ENCODE data around the gene TIMM21. TPM values are rescaled to one million over a fixed set of nuclear protein-coding genes. Genes with fewer than 3 reads are reported as not detected.

Gene TIMM21
- polyA plus RNA-seq, 1 donor, result 41.5 TPM

GRCh38 chr18:74124642-74125041, 23.7 kb upstream of the TIMM21 start:
- H3K27me3 ChIP-seq (ENCODE audit: control insufficient read depth, insufficient read depth, low read length), result peaks cover 19% of the 10 kb centered on the region
- H3K9me3 ChIP-seq (ENCODE audit: control insufficient read depth, low read depth, low read length), result no peaks in the 10 kb centered on the region
- no peaks in the 10 kb centered on the region for H3K4me1 ChIP-seq (ENCODE audit: control insufficient read depth, insufficient read depth, low read length)
- no peak overlapping the region for H3K4me3 ChIP-seq (ENCODE audit: low read length)
- no peak for DNase-seq
- H3K36me3 ChIP-seq (ENCODE audit: control insufficient read depth, insufficient read depth, low read length), result no peaks in the 10 kb centered on the region
- no CpG with 5 or more reads among the region's 1 CpG for WGBS (ENCODE audit: insufficient coverage, low lambda C conversion rate)
- no peak overlapping the region for H3K27ac ChIP-seq (ENCODE audit: low read length)

DNA sequence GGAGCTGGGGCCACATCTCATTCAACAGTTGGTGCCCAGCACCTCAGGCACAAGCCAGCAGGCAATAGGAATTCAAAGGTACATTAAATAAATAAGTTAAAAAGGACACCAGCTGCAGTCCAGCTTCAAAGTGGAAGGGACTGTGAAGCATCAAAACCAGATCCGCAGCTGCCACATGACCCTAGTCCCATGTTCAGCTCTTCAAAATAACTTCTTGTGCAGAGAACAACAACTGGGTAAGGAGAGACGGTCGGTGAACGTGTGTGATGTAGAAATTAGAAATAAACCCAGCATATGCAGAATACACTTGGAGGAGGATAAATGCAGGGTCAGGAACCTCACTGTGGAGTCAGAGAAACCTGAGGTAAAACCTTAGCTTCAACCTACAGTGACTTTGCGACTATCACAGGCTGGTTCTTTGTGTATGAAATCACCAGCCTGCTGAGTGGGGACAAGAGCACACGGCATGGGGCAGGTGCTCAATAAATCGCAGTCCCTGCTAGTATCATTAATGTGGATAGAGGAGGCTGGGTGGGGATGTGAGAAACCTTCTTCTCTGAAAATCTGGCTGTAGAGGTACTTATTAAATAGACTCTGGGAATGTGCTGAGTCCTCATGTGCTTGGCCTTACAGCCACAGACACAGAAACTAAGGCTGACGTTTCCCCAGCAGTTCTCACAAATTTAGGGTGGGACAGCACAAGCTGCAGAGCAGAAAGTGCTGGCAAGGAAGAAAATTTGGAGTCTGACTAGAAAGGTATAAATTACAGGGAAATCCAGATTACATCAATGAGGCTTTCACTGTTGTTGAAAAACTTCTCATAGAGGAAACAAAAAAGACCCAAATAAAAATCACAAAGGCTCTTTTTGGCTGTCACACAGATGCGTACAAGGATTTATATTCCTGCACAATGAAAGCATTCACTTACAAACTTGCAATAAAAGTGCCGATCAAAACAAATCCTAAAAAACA, 21.4 kb upstream of the TIMM21 start:
- Histone ChIP-seq H3K36me3 (ENCODE audit: control insufficient read depth, insufficient read depth, low read length) (no peaks in the 10 kb centered on the region), H3K27ac (ENCODE audit: low read length) (no peak overlapping the region), H3K4me1 (ENCODE audit: control insufficient read depth, insufficient read depth, low read length) (no peaks in the 10 kb centered on the region), H3K27me3 (ENCODE audit: control insufficient read depth, insufficient read depth, low read length) (peaks cover 19% of the 10 kb centered on the region), H3K9me3 (ENCODE audit: control insufficient read depth, low read depth, low read length) (no peaks in the 10 kb centered on the region), H3K4me3 (ENCODE audit: low read length) (no peak overlapping the region)
- WGBS (ENCODE audit: insufficient coverage, low lambda C conversion rate), result 60% methylated on average over 2 of the region's 10 CpGs
- DNase-seq, result no peak

DNA sequence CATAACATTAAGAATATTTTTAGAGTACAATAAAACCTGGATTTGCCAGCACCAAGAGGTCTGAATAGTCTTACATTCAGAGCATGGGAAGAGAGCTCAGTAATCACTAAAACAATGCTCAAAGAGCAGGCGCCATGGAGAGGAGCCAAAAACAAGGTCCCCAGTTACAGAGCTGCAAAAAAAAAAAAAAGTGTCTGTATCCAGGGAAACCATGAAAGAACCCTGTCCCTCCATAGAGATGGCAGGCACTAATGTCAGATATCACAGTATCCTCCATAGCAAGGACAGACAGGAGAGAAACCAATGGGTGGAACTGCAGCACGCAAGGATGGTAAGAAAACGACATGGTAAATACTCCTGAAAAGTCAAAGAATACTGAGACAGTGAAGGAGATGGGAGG, 20.2 kb upstream of the TIMM21 start:
- Histone ChIP-seq H3K27me3 (ENCODE audit: control insufficient read depth, insufficient read depth, low read length) (peaks cover 19% of the 10 kb centered on the region), H3K4me1 (ENCODE audit: control insufficient read depth, insufficient read depth, low read length) (no peaks in the 10 kb centered on the region), H3K36me3 (ENCODE audit: control insufficient read depth, insufficient read depth, low read length) (no peaks in the 10 kb centered on the region), H3K27ac (ENCODE audit: low read length) (no peak overlapping the region), H3K9me3 (ENCODE audit: control insufficient read depth, low read depth, low read length) (no peaks in the 10 kb centered on the region), H3K4me3 (ENCODE audit: low read length) (no peak overlapping the region)
- no peak for DNase-seq
- 71% methylated on average over 1 of the region's 3 CpGs for WGBS (ENCODE audit: insufficient coverage, low lambda C conversion rate)

DNA sequence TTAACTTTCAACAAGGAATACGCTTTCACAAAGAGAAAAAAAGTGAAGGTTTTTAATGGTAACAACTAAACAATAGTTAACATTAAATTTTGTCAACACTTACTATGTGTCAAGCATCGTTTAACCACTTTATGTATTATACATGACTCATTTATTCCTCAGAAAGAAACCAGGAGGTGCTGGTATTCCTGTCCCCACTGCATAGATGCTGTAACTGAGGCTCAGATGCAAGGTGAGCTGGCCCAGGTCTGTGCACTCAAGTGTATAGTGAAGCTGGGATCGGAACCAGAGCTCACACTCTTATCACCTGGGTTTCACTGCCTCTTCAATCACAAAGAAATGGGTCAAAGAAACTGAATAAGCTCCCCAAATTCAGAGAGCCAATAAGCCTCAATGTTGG, 17.2 kb upstream of the TIMM21 start:
- H3K4me3 ChIP-seq (ENCODE audit: low read length), result no peak overlapping the region
- DNase-seq, result no peak
- H3K27me3 ChIP-seq (ENCODE audit: control insufficient read depth, insufficient read depth, low read length), result peaks cover 13% of the 10 kb centered on the region
- H3K27ac ChIP-seq (ENCODE audit: low read length), result no peak overlapping the region
- H3K4me1 ChIP-seq (ENCODE audit: control insufficient read depth, insufficient read depth, low read length), result no peaks in the 10 kb centered on the region
- no peaks in the 10 kb centered on the region for H3K36me3 ChIP-seq (ENCODE audit: control insufficient read depth, insufficient read depth, low read length)
- H3K9me3 ChIP-seq (ENCODE audit: control insufficient read depth, low read depth, low read length), result no peaks in the 10 kb centered on the region
- 88% methylated on average over 1 of the region's 3 CpGs for WGBS (ENCODE audit: insufficient coverage, low lambda C conversion rate)

DNA sequence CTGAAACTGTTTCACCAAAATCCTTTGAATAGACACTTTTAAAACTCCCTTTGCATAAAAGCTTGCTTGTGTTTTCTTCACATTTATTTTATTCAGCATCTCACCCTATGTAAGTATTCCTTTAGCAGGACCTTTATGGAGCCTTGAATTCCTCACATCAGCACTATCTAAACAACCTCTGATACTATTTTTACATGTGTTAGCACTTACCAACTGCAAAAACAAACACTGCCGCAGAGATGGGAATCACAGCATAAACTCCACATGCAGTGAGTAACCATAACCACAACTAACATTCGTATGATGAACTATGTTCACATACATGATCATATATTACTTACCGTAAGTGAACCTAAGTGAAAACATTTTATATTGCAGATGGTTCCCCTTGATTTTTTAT, 16.1 kb upstream of the TIMM21 start:
- Histone ChIP-seq H3K27me3 (ENCODE audit: control insufficient read depth, insufficient read depth, low read length) (peaks cover 2% of the 10 kb centered on the region), H3K4me3 (ENCODE audit: low read length) (no peak overlapping the region), H3K9me3 (ENCODE audit: control insufficient read depth, low read depth, low read length) (no peaks in the 10 kb centered on the region), H3K36me3 (ENCODE audit: control insufficient read depth, insufficient read depth, low read length) (no peaks in the 10 kb centered on the region), H3K4me1 (ENCODE audit: control insufficient read depth, insufficient read depth, low read length) (no peaks in the 10 kb centered on the region), H3K27ac (ENCODE audit: low read length) (no peak overlapping the region)
- WGBS (ENCODE audit: insufficient coverage, low lambda C conversion rate), result 100% methylated on average over 1 of the region's 3 CpGs
- no peak for DNase-seq

DNA sequence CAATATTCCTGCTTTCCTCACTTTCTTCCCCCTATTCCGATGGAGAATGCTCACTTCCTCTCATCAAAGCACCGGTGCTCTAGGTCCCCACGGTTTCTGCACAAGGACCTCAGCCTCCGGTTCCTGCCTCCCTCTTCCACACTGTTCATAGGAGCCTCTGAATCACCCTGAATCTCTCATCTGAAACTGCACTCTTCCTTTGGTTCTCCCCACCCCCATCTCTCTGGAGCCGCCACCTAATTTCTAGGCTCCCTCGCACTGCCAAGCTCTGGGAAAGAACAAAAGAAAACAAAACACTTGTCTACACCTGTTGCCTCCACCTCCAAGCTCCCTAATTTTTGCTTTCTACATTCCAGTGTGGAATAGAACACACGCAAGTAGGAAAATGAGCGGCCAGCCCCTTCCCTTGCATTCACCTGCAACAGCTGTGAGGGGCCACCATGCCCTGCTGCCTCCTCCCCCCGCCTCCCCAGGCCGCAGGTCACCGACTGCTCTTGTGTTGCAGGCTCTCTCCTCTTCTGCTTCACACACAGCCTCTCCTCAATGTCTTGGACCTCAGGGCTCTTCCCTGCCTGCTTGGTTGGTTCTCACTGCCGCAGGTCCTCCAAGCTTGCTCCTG, 10.3 kb upstream of the TIMM21 start:
- no peak for DNase-seq
- Histone ChIP-seq H3K9me3 (ENCODE audit: control insufficient read depth, low read depth, low read length) (no peaks in the 10 kb centered on the region), H3K27me3 (ENCODE audit: control insufficient read depth, insufficient read depth, low read length) (peaks cover 6% of the 10 kb centered on the region), H3K36me3 (ENCODE audit: control insufficient read depth, insufficient read depth, low read length) (no peaks in the 10 kb centered on the region), H3K27ac (ENCODE audit: low read length) (no peak overlapping the region), H3K4me3 (ENCODE audit: low read length) (no peak overlapping the region), H3K4me1 (ENCODE audit: control insufficient read depth, insufficient read depth, low read length) (no peaks in the 10 kb centered on the region)
- 94% methylated on average over 2 of the region's 12 CpGs for WGBS (ENCODE audit: insufficient coverage, low lambda C conversion rate)

GRCh38 chr18:74139411-74139810, 8.9 kb upstream of the TIMM21 start:
- Histone ChIP-seq H3K4me3 (ENCODE audit: low read length) (no peak overlapping the region), H3K4me1 (ENCODE audit: control insufficient read depth, insufficient read depth, low read length) (no peaks in the 10 kb centered on the region), H3K27me3 (ENCODE audit: control insufficient read depth, insufficient read depth, low read length) (peaks cover 6% of the 10 kb centered on the region), H3K27ac (ENCODE audit: low read length) (no peak overlapping the region), H3K9me3 (ENCODE audit: control insufficient read depth, low read depth, low read length) (no peaks in the 10 kb centered on the region), H3K36me3 (ENCODE audit: control insufficient read depth, insufficient read depth, low read length) (no peaks in the 10 kb centered on the region)
- no CpG with 5 or more reads among the region's 2 CpGs for WGBS (ENCODE audit: insufficient coverage, low lambda C conversion rate)
- no peak for DNase-seq

- no peaks in the 10 kb centered on the region for H3K36me3 ChIP-seq (ENCODE audit: control insufficient read depth, insufficient read depth, low read length)
- DNase-seq, result no peak
- WGBS (ENCODE audit: insufficient coverage, low lambda C conversion rate), result 50% methylated on average over 1 of the region's 3 CpGs
These were observed 8.4 kb upstream of the TIMM21 start for GRCh38 chr18:74139888-74140287.

DNA sequence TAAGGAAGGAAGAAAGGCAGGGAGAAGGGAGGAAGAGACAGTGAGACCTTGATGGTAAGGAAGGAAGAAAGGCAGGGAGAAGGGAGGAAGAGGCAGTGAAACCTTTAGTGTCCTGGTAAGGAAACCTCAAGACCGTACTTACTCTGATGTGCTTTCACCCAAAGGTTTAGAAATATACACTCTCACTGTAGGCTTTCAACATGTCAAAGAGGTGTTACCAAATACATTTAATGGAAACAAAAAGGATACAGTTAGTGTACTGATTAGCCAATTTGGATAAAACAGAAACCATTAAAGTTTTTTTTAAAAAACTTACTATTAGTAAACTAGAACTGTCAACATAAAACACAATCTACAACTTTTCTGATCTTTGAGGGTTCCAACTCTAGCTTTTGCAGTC, 7.7 kb upstream of the TIMM21 start:
- H3K9me3 ChIP-seq (ENCODE audit: control insufficient read depth, low read depth, low read length), result no peaks in the 10 kb centered on the region
- no peaks in the 10 kb centered on the region for H3K4me1 ChIP-seq (ENCODE audit: control insufficient read depth, insufficient read depth, low read length)
- peaks cover 6% of the 10 kb centered on the region for H3K27me3 ChIP-seq (ENCODE audit: control insufficient read depth, insufficient read depth, low read length)
- DNase-seq, result no peak
- no peak overlapping the region for H3K27ac ChIP-seq (ENCODE audit: low read length)
- no peaks in the 10 kb centered on the region for H3K36me3 ChIP-seq (ENCODE audit: control insufficient read depth, insufficient read depth, low read length)
- no peak overlapping the region for H3K4me3 ChIP-seq (ENCODE audit: low read length)
- 83% methylated on average over 1 of the region's 1 CpG for WGBS (ENCODE audit: insufficient coverage, low lambda C conversion rate)

More at GRCh38 chr18:74139888-74140287, 8.4 kb upstream of the TIMM21 start:
- no peaks in the 10 kb centered on the region for H3K4me1 ChIP-seq (ENCODE audit: control insufficient read depth, insufficient read depth, low read length)
- no peak overlapping the region for H3K4me3 ChIP-seq (ENCODE audit: low read length)
- H3K9me3 ChIP-seq (ENCODE audit: control insufficient read depth, low read depth, low read length), result no peaks in the 10 kb centered on the region
- peaks cover 6% of the 10 kb centered on the region for H3K27me3 ChIP-seq (ENCODE audit: control insufficient read depth, insufficient read depth, low read length)
- no peak overlapping the region for H3K27ac ChIP-seq (ENCODE audit: low read length)

- no CpG with 5 or more reads among the region's 2 CpGs for WGBS (ENCODE audit: insufficient coverage, low lambda C conversion rate)
- Histone ChIP-seq H3K27ac (ENCODE audit: low read length) (no peak overlapping the region), H3K27me3 (ENCODE audit: control insufficient read depth, insufficient read depth, low read length) (peaks cover 6% of the 10 kb centered on the region), H3K4me3 (ENCODE audit: low read length) (no peak overlapping the region), H3K36me3 (ENCODE audit: control insufficient read depth, insufficient read depth, low read length) (no peaks in the 10 kb centered on the region), H3K4me1 (ENCODE audit: control insufficient read depth, insufficient read depth, low read length) (no peaks in the 10 kb centered on the region), H3K9me3 (ENCODE audit: control insufficient read depth, low read depth, low read length) (no peaks in the 10 kb centered on the region)
- DNase-seq, result no peak
These were observed 6.7 kb upstream of the TIMM21 start for GRCh38 chr18:74141667-74142066.
